Tibial artery (tissue), 4 donors: ENCODE results near the gene KLK6.

Experiments
- DNase-seq, 2 donors: peaks; one replicate each; pipeline ENCODE4 v3.0.0-alpha.2; 2019
- H3K27ac ChIP-seq, 2 donors: fragments of 200-600 bp; sonication (generic) in 1 of 2; 1 replicate in 1 of 2; 2 replicates in 1 of 2; pipeline ENCODE4 v1.5.1; 2018 to 2019; ENCODE audit warnings: mild to moderate bottlenecking in 1 of 2
- H3K27me3 ChIP-seq, 2 donors: fragments of 200-600 bp; sonication (generic) in 1 of 2; one replicate each; pipeline versions ENCODE4 v1.5.1 to v1.6.0; 2016 to 2019
- H3K36me3 ChIP-seq, 3 donors: fragments of 200-600 bp; sonication (generic) in 2 of 3; one replicate each; pipeline ENCODE4 v1.5.1; 2016 to 2019; ENCODE audit warnings: mild to moderate bottlenecking in 2 of 3
- H3K4me1 ChIP-seq, 4 donors: fragments of 200-600 bp; sonication (generic) in 2 of 4; 1 replicate in 3 of 4; 2 replicates in 1 of 4; pipeline ENCODE4 v1.5.1; 2016 to 2019
- H3K4me3 ChIP-seq, 2 donors: fragments of 200-600 bp; sonication (generic) in 1 of 2; 1 replicate in 1 of 2; 2 replicates in 1 of 2; pipeline ENCODE4 v1.5.1; 2018 to 2019; ENCODE audit warnings: mild to moderate bottlenecking in 2 of 2
- H3K9me3 ChIP-seq, 3 donors: fragments of 200-600 bp; sonication (generic) in 1 of 3; one replicate each; pipeline ENCODE4 v1.5.1; 2016 to 2019
- intact Hi-C: fragments of 100-400 bp; cut with DNase I; formaldehyde crosslinking; loops from one replicate; pipeline ENCODE4 v1.15.0; 2023; ENCODE audit warnings: low total_unique reads
- TF ChIP-seq, protein P1 (sequence below), 2 experiments: fragments of 200-600 bp in 1 of 2; fragments of 450-650 bp in 1 of 2; IDR thresholded peaks; one replicate each; pipeline ENCODE4 v1.5.1; 2017 to 2019; ENCODE audit warnings: antibody characterized with exemption in 2 of 2, mild to moderate bottlenecking in 1 of 2, moderate library complexity in 1 of 2

The KLK6 gene

DNA sequence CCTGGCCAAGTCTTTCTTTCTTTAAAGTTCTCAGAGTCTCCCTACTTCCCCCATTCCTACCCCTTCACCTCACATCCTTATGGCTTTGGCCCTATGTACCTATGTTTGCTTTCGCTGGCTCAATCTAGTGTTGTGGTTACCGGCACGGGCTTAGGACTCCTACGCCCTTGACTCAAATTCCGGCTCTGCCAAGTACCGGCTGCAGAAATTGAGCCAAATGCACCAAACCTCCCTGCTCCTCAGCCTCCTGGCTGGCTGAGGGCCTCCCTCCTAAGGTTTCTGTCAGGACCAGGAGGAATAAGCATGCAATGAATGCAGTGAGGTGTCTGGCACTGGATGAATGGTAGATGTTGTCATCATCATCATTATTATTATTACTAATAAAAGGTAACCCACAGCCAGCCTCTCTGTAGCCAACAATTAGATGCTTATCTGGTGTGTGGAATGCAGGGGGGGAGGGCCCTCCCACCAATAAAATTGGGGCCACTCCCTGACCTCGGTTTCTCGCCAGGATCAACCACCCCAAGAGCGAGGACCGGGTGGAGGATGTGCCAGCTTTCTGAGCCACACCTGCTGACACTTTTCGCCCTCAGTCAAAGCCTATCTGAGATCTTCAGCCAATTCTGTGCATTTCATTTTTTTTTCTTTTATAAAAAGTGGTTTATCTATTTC, 37.2 kb downstream of the KLK6 start:
- DNase-seq = no peak
- H3K4me3 ChIP-seq = no peak overlapping the region
- H3K27ac ChIP-seq = no peak overlapping the region
- TF ChIP-seq, protein P1, sequence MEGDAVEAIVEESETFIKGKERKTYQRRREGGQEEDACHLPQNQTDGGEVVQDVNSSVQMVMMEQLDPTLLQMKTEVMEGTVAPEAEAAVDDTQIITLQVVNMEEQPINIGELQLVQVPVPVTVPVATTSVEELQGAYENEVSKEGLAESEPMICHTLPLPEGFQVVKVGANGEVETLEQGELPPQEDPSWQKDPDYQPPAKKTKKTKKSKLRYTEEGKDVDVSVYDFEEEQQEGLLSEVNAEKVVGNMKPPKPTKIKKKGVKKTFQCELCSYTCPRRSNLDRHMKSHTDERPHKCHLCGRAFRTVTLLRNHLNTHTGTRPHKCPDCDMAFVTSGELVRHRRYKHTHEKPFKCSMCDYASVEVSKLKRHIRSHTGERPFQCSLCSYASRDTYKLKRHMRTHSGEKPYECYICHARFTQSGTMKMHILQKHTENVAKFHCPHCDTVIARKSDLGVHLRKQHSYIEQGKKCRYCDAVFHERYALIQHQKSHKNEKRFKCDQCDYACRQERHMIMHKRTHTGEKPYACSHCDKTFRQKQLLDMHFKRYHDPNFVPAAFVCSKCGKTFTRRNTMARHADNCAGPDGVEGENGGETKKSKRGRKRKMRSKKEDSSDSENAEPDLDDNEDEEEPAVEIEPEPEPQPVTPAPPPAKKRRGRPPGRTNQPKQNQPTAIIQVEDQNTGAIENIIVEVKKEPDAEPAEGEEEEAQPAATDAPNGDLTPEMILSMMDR (IDR thresholded peaks at IDR 0.05) = no peak
- intact Hi-C loops = no loop called here
- H3K9me3 ChIP-seq = no peaks in the 10 kb centered on the region
- peaks cover 0 to 6% (median 0%) of the 10 kb centered on the region in 4 donors for H3K4me1 ChIP-seq
- no peaks in the 10 kb centered on the region for H3K36me3 ChIP-seq
- peaks cover 0 to 25% of the 10 kb centered on the region in 2 donors for H3K27me3 ChIP-seq

DNA sequence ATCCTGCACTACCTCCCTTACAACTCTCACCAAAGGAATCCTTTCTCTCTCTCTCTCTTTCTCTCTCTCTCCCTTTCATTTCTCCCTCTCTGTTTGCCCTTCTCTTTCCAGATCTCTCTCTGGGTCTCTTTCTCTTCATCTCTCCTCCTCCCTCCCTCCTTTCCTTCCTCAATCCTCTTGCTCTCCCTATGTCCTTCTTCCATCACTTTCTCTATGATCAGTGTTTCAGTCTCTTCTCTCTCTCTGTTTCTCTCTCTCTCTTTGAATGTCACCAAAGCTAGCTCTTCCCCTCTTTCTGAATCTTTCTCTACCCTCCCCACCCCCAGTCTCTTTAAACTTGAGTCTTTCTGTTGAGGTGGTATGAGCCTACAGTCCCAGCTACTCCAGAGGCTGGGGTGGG, 38.4 kb downstream of the KLK6 start:
- TF ChIP-seq, protein P1 (IDR thresholded peaks at IDR 0.05) = no peak
- Histone ChIP-seq H3K27ac (no peak overlapping the region), H3K4me1 (peaks cover 0 to 6% (median 0%) of the 10 kb centered on the region in 4 donors), H3K27me3 (peaks cover 0 to 25% of the 10 kb centered on the region in 2 donors), H3K4me3 (no peak overlapping the region), H3K9me3 (no peaks in the 10 kb centered on the region), H3K36me3 (no peaks in the 10 kb centered on the region)
- DNase-seq = no peak
- intact Hi-C loops = no loop called here

DNA sequence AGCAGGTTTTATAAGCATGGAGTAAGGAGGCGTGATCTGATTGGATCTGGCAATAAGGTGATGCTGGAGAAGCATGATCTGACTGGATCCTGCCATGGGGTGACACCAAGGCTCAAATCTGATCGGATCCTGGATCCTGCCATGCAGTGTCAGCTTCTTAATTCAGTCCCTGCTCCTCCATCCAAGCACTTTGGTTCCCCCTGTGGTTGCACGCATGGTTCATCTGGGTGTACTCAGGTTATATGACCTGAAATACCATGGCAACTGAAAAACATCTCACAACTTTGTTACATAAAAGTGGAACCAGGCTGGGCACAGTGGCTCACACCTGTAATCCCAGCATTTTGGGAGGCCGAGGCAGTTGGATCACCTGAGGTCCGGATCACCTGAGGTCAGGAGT, 40.6 kb downstream of the KLK6 start:
- TF ChIP-seq, protein P1 (IDR thresholded peaks at IDR 0.05) = no peak
- intact Hi-C loops = no loop called here
- Histone ChIP-seq H3K9me3 (no peaks in the 10 kb centered on the region), H3K36me3 (no peaks in the 10 kb centered on the region), H3K27ac (no peak overlapping the region), H3K4me3 (no peak overlapping the region), H3K27me3 (peaks cover 0 to 25% of the 10 kb centered on the region in 2 donors), H3K4me1 (peaks cover 0 to 6% (median 0%) of the 10 kb centered on the region in 4 donors)
- no peak for DNase-seq

DNA sequence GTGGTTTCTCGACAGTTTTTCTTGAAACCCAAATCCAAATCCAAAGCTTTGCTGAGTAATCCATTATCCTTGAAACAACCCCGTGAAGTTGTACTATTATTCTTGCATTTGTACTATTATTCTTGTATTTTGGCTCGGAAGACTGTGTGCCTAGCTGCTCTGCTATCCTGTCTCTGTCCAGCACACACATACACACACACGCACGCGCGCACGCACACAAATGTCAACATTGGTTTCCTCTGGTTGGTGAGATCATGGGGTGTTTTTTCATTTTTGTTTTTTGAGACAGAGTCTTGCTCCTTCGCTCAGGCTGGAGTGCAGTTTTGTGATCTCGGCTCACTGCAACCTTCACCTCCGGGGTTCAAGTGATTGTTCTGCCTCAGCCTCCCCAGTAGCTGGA, 43.2 kb downstream of the KLK6 start:
- Histone ChIP-seq H3K27me3 (peaks cover 0 to 30% of the 10 kb centered on the region in 2 donors), H3K4me3 (no peak overlapping the region), H3K4me1 (peaks cover 0 to 9% (median 0%) of the 10 kb centered on the region in 4 donors), H3K9me3 (no peaks in the 10 kb centered on the region), H3K27ac (no peak overlapping the region), H3K36me3 (no peaks in the 10 kb centered on the region)
- no peak for DNase-seq
- TF ChIP-seq, protein P1 (IDR thresholded peaks at IDR 0.05) = no peak
- intact Hi-C loops = no loop called here

DNA sequence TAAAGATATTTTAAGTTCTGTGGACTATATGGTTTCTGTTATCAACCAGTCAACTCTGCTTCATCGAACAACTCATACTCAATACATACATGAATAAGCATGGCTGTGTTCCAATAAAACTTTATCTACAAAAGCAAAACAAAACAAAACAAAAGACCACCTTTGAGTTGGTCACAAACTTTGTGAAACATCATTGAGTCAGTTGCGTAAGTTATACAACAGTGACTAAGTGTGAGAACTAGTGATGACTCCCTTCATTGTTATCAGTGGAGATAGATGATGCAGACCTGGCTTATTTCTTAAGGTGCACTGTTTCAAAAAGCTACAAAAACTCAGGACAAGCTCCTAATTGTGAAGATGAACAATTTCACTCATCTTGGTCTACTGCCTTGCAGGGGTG, 43.7 kb downstream of the KLK6 start:
- Histone ChIP-seq H3K27ac (no peak overlapping the region), H3K4me1 (peaks cover 0 to 9% (median 0%) of the 10 kb centered on the region in 4 donors), H3K4me3 (no peak overlapping the region), H3K27me3 (peaks cover 0 to 30% of the 10 kb centered on the region in 2 donors), H3K36me3 (no peaks in the 10 kb centered on the region), H3K9me3 (no peaks in the 10 kb centered on the region)
- TF ChIP-seq, protein P1 (IDR thresholded peaks at IDR 0.05) = no peak
- no peak for DNase-seq
- intact Hi-C loops = no loop called here
